ENCODE results near the gene ENTHD1.
"Not testable (repeated sequence)": the region's sequence is repeated elsewhere in the genome, so short reads cannot be mapped to it uniquely, and the experiment has no call there.

The ENTHD1 gene

GRCh38 chr22:39777716-39778454, 115.7 kb downstream of the ENTHD1 start:
- no peak for DNase-seq (ENCODE audit: low spot score)

DNA sequence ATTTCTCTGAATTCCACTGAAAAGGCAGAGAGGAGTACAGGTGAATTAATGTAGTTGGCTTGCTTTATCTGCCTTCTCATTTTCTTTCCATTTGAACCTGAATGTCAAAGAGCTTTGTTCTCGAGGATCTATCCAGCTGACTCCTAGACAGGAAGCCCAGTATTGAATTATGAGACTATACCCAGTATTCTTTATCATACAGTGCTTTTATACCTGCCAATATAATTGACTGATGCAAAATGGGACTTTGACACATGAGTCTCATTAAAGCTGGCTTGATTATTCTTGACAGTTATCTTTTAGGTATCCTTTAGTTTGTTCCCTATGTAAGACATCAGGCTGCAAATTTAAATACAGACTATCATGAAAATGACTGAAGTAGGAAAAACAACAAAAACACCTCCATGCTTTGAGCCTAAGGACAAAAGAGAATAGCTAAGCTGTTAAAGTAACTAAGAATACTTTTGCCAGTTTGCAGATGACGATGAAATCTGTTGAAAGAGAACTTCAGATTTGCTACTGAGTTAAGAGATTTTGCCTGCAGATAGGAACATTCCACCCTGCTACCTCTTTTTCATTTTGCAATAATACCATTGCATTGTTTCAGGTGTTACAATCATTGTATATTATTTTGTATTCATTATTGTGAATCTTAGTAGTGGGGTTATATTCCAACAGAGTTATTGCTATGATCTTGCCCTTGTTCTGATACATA, 117.1 kb downstream of the ENTHD1 start:
- no peak for DNase-seq (ENCODE audit: low spot score)

- no peak for DNase-seq (ENCODE audit: low spot score)
Observed at GRCh38 chr22:39773976-39774539, 119.5 kb downstream of the ENTHD1 start.

- no peak for DNase-seq (ENCODE audit: low spot score)
Observed at GRCh38 chr22:39773503-39773902, 120.1 kb downstream of the ENTHD1 start.

DNA sequence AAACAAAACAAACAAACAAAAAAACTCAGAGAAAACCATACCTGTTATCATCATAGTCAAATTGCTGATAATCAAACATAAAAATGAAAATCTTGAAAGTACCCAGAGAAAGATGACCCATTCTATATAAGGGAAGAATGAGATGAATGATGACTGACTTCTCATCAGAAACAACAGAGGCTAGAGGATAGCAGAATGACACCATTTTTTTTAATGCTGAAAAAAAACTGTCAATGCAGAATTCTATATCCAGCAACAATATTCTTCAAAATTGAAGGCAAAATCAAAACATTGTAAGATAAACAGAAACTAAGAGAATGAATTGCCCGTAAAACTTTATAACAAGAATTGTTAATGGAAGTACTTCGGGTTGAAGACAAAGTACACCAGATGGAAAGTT, 122.1 kb downstream of the ENTHD1 start:
- DNase-seq (ENCODE audit: low spot score), result no peak

DNA sequence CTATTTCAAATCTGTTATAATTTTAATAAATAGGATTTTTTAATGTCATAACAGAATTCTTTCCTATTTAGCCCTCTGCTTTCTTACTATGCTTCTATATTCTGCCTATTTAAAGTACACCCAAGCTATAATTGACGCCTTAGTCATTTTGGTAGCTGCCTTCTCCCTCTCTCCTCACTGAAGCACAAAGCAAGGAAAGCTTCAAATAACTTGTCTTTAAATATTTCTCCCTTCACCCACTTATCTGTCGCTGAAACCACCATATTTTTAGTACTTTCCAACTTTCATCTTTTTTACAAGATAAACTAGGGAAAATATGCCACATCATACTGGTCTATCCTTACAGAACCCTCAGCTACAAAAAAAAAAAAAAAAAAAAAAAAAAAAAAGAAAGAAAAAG, 127.9 kb downstream of the ENTHD1 start:
- DNase-seq (ENCODE audit: low spot score), result no peak

DNA sequence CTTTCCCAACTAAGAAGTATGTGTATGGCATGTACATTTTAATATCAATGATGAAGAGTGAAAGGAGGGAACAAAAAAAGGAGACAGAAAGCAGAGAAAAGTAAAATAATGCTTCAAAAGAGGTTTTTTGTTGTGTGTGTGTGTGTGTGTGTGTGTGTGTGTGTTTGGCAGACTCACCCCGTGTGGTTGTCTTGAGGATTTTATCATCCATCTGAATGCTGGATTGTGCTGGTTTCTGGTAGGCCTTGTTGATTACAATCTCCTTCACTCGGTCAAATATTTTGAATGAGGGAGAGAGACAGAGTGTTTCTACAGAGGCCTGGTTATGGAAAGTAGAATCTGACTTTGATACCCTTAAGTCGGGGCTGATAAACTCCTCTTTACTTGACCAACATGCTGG, 128.5 kb downstream of the ENTHD1 start:
- DNase-seq (ENCODE audit: low spot score), result no peak

DNA sequence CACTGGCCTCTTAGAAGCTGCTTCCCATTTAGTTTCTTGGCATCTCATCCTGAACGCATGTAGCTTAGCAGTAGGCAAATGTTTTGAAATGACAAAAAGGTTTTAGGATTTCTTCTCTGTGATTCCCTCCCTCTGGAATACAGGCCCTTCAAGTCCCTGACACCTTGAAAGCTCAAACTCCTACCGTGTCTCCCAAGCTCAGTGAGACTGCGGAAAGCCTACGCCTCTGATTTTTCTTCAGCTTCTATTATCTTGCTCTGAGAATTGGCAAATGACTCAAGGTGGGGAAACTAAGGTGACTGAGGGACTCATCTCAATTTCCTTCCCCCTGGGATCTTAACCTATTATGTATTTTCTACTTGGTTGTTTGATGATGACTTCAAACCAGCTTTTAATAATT, 130.3 kb downstream of the ENTHD1 start:
- DNase-seq (ENCODE audit: low spot score), result no peak

DNA sequence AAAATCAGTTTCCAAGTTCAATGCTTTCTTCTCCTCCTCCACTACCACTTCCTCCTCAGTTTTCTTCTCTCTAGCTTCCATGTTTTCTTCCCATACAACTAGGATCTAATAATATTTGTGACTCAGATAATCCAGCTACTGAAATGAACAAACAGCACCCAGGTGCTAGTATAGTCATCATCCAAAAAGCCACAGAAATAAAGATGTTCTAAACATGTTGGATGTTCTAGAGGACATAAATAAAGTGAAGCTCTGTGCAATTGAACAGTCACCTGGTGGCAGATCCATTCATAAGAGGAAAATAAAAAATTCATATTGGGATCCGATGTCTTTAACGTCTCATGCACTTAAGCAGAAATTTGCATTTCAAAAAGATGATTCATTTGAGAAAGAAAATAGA, 142.8 kb downstream of the ENTHD1 start:
- no peak for DNase-seq (ENCODE audit: low spot score)

- DNase-seq (ENCODE audit: low spot score), result no peak
Observed at GRCh38 chr22:39748877-39749276, 144.7 kb downstream of the ENTHD1 start.

- DNase-seq (ENCODE audit: low spot score), result no peak
Observed at GRCh38 chr22:39746600-39747262, 146.8 kb downstream of the ENTHD1 start.

DNA sequence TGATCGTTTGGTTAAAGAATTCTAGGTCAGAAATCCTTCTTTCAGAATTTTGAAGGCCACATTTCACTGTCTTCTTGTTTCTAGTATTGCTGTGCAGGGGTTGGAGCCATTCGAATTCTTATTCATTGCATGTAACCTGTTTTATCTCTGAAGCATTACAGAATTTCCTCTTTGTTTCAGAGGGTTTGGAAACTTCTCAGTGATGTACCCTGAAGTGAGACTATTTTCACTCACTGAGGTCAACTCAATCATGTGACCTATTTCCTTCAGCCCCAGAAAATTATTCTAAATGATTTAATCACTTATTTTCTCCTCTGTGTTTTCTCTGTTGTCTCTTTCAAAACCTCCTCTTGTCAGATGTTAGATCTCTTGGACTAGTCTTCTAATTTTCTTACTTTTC, 147.8 kb downstream of the ENTHD1 start:
- no peak for DNase-seq (ENCODE audit: low spot score)

DNA sequence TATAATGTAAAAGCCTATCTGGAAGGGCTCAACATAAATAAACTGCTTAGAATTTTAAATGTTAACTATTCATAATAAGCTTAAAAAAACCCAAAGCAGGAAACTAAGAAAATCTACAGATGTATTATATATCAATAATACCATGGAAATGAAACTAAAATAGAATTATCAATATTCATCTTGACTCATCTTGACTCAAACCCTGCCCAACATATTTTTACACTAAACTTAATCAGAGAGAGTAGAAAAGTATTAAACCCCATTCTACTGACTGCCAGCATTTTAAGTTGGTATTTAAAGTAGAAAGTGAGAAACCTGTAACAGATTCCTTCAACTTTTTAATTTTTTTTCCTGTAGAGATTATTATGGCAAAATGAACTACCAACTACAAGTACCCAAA, 149.2 kb downstream of the ENTHD1 start:
- no peak for DNase-seq (ENCODE audit: low spot score)

DNA sequence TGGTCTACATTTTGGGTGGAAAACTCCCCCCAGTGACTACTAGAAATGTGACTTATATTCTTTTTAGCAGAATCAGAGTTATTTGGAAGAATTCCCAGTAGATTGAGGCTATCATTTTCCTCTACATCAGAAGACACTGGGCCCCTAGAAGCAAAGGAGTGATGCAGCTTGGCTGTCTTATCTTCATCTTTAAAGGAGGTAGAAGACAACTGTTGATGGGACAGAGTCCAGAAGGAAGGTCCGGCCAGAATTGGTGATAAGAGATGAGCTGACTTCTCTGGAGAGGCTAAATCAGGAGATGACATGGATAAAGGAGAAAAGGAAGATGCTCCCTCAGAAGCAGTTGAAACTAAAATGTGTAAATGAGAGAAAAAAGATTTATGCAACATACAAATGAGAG, 149.6 kb downstream of the ENTHD1 start:
- DNase-seq (ENCODE audit: low spot score), result no peak

GRCh38 chr22:39739338-39740027, 154.1 kb downstream of the ENTHD1 start:
- no peak for DNase-seq (ENCODE audit: low spot score)

DNA sequence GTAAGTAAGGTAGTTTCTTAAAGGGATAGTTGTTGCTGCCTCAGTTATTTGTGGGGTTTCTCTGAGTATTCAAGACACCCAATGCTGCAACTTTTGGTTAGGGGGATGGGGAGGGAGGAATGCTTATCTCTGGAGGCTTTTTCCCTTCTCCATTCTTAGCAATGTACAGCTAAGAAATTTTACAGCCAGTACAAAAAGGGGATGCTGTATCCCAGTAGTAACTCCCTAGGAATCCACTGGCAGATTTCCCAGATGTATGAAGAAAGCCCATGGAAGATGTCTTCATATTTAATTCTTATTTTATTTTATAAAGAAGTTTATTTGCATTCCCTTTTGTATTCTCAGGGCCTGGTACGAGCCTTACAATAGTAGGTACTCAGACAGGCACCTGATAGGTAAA, 154.8 kb downstream of the ENTHD1 start:
- peak; percentile 21 for DNase-seq (ENCODE audit: low spot score)

- no peak for DNase-seq (ENCODE audit: low spot score)
Observed at GRCh38 chr22:39735776-39736175, 157.8 kb downstream of the ENTHD1 start.

DNA sequence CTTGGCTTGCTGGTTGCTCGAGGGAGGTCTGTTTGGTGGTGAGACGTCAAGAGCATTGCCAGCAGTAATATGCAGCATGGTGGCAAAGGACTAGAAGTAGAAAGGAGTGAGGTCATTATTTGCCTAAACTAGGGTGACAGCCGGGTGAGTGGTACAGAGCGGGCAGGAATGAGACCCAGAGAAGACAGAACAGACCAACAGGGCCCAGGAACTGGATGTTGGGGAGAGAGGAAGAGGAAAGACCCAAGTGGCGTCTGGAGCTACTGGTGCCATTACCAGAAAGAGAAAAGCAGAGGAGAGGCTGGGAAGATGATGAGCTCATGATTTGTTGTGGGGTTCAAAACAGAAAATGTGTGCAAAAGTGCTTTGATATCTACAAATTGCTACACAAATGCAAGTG, 158.7 kb downstream of the ENTHD1 start:
- no peak for DNase-seq (ENCODE audit: low spot score)

DNA sequence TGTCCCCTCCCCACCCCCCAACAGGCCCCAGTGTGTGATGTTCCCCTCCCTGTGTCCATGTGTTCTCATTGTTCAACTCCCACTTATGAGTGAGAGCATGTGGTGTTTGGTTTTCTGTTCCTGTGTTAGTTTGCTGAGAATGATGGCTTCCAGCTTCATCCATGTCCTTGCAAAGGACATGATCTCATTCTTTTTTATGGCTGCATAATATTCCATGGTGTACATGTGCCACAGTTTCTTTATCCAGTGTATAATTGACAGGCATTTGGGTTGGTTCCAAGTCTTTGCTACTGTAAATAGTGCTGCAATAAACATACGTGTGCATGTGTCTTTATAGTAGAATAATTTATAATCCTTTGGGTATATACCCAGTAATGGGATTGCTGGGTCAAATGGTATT, 159.5 kb downstream of the ENTHD1 start:
- DNase-seq (ENCODE audit: low spot score), result not testable (repeated sequence)

GRCh38 chr22:39733191-39733590, 160.4 kb downstream of the ENTHD1 start:
- DNase-seq (ENCODE audit: low spot score), result no peak

GRCh38 chr22:39732625-39733024, 160.9 kb downstream of the ENTHD1 start:
- no peak for DNase-seq (ENCODE audit: low spot score)

- DNase-seq (ENCODE audit: low spot score), result no peak
Observed at GRCh38 chr22:39731881-39732555, 161.5 kb downstream of the ENTHD1 start.
